ENCODE results near the gene CERS1. TPM values are rescaled to one million over a fixed set of nuclear protein-coding genes. Genes with fewer than 3 reads are reported as not detected.

CERS1 gene
- total and polyA plus RNA-seq, 8 donors: 0.20 to 4.0 (median 3.4) TPM

- Histone ChIP-seq H3K9me3 (no peaks in the 10 kb centered on the region), H3K4me1 (peaks cover 0 to 10% of the 10 kb centered on the region in 2 donors), H3K27me3 (no peaks in the 10 kb centered on the region), H3K4me3 (no peak overlapping the region), H3K27ac (no peak overlapping the region), H3K36me3 (peaks cover 0 to 88% of the 10 kb centered on the region in 2 donors)
- ATAC-seq (no peak), DNase-seq (no peak)
- no peak for TF ChIP-seq CTCF (IDR thresholded peaks at IDR 0.05)
- intact Hi-C loops (cut with DNase I): no loop called here
These were observed 32.3 kb upstream of the CERS1 start for GRCh38 chr19:18928018-18928805.

- intact Hi-C loops (cut with DNase I): no loop called here
- no peak for ATAC-seq
- no peak overlapping the region for H3K27ac ChIP-seq
These were observed 28.8 kb upstream of the CERS1 start for GRCh38 chr19:18924684-18925213.

GRCh38 chr19:18922228-18922985, 26.4 kb upstream of the CERS1 start:
- no peak overlapping the region for H3K27ac ChIP-seq
- no peaks in the 10 kb centered on the region for H3K9me3 ChIP-seq
- ATAC-seq (no peak), DNase-seq (no peak)
- TF ChIP-seq CTCF (IDR thresholded peaks at IDR 0.05): no peak
- no peaks in the 10 kb centered on the region for H3K27me3 ChIP-seq
- H3K4me3 ChIP-seq: no peak overlapping the region
- H3K36me3 ChIP-seq: peaks cover 0 to 62% of the 10 kb centered on the region in 2 donors
- H3K4me1 ChIP-seq: peaks cover 18 to 32% of the 10 kb centered on the region in 2 donors
- intact Hi-C loops (cut with DNase I): no loop called here

More at GRCh38 chr19:18924684-18925213, 28.8 kb upstream of the CERS1 start:
- DNase-seq: no peak
- H3K4me3 ChIP-seq: no peak overlapping the region
- H3K27me3 ChIP-seq: no peaks in the 10 kb centered on the region
- peaks cover 9 to 18% of the 10 kb centered on the region in 2 donors for H3K4me1 ChIP-seq
- peaks cover 0 to 86% of the 10 kb centered on the region in 2 donors for H3K36me3 ChIP-seq
- H3K9me3 ChIP-seq: no peaks in the 10 kb centered on the region
- TF ChIP-seq CTCF (IDR thresholded peaks at IDR 0.05): no peak

- DNase-seq (no peak), ATAC-seq (no peak)
- Histone ChIP-seq H3K9me3 (no peaks in the 10 kb centered on the region), H3K27ac (no peak overlapping the region), H3K36me3 (peaks cover 0 to 54% of the 10 kb centered on the region in 2 donors), H3K27me3 (no peaks in the 10 kb centered on the region), H3K4me1 (peaks cover 20 to 40% of the 10 kb centered on the region in 2 donors), H3K4me3 (no peak overlapping the region)
- intact Hi-C loops (cut with DNase I): no loop called here
- no peak for TF ChIP-seq CTCF (IDR thresholded peaks at IDR 0.05)
These were observed 25.6 kb upstream of the CERS1 start for GRCh38 chr19:18921593-18921992.

GRCh38 chr19:18920400-18920799, 24.4 kb upstream of the CERS1 start:
- H3K27me3 ChIP-seq: no peaks in the 10 kb centered on the region
- no peaks in the 10 kb centered on the region for H3K9me3 ChIP-seq
- DNase-seq: no peak
- H3K4me3 ChIP-seq: peak overlapping the region; percentile 90 to 94
- intact Hi-C loops (cut with DNase I): no loop called here
- H3K36me3 ChIP-seq: peaks cover 0 to 54% of the 10 kb centered on the region in 2 donors
- no peak for ATAC-seq
- peaks cover 20 to 51% of the 10 kb centered on the region in 2 donors for H3K4me1 ChIP-seq
- H3K27ac ChIP-seq: no peak overlapping the region
- no peak for TF ChIP-seq CTCF (IDR thresholded peaks at IDR 0.05)
